Measurements from ENCODE around the gene PHACTR4.

DNA sequence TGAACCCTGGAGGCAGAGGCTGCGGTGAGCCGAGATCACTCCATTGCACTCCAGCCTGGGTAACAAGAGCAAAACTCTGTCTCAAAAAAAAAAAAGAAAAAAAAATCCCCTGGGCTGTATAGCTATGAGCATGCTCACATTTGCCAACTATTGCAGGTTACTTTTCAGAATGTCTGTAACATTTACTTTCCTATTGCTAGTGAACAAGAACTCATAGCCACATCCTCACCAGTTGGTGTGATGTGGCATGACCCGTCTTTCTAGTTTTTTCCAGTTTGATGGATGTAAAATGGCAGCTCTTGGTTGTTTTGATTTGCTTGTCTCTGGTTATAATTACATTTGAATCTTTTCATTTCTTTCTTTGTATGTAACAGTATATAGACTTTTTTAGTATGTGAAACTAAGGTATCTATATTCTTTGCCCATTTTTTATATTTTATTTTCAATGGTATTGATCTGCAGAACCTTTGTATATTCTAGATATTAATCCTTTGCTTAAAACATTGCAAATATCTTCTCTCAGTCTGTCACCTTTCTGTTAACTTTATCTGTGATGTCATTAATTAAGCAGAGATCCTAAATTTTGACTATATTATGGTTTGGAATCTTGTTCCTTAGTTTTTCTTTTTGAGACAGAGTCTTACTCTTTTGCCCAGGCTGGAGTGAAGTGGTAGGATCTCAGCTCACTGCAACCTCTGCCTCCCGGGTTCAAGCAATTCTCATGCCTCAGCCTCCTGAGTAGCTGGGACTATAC is 29.1 kb upstream of the PHACTR4 start:
- TF ChIP-seq FOXA1 (IDR thresholded peaks at IDR 0.05) (no peak), FOXM1 (IDR thresholded peaks at IDR 0.05; ENCODE audit: borderline replicate concordance) (no peak), SP1 (IDR thresholded peaks at IDR 0.05) (no peak), ELF4 (IDR thresholded peaks at IDR 0.05) (no peak), LEF1 (IDR thresholded peaks at IDR 0.05; ENCODE audit: borderline replicate concordance) (no peak), CTBP1 (IDR thresholded peaks at IDR 0.05; ENCODE audit: borderline replicate concordance) (no peak), TARDBP (IDR thresholded peaks at IDR 0.05) (no peak), FOXK2 (IDR thresholded peaks at IDR 0.05) (no peak), ZNF384 (IDR thresholded peaks at IDR 0.05) (no peak), SUZ12 (IDR thresholded peaks at IDR 0.05) (no peak), L3MBTL2 (conservative IDR thresholded peaks at IDR 0.05) (no peak)
